HL-60 (cell line): ENCODE data around the gene AJUBA.

Experiments used
- DNase-seq, 2 experiments: peaks; one replicate each; pipeline ENCODE4 v3.0.0-alpha.2; 2010 to 2020; ENCODE audit warnings: low read depth in 1 of 2, low spot score in 1 of 2
- H3K27ac ChIP-seq: fragments of 250-450 bp; sonication (Bioruptor Pico); replicated peaks from 2 replicates; pipeline ENCODE4 v1.5.1; 2020; ENCODE audit warnings: mild to moderate bottlenecking, moderate library complexity
- H3K27me3 ChIP-seq: fragments of 250-450 bp; sonication (Bioruptor Pico); 2 replicates; pipeline ENCODE4 v1.5.1; 2021; ENCODE audit warnings: mild to moderate bottlenecking, moderate library complexity; ENCODE audit not compliant: insufficient read depth, poor library complexity, severe bottlenecking
- H3K4me3 ChIP-seq: replicated peaks from 2 replicates; pipeline ENCODE4 v1.5.1; 2011; ENCODE audit warnings: mild to moderate bottlenecking, control low read depth, low read length; ENCODE audit not compliant: insufficient read depth
- POLR2AphosphoS5 ChIP-seq: IDR thresholded peaks from 2 replicates; pipeline ENCODE4 v1.6.1; 2012; ENCODE audit warnings: low read depth
- SPI1 ChIP-seq: IDR thresholded peaks from 2 replicates; pipeline ENCODE4 v1.6.1; 2012; ENCODE audit warnings: low read depth, mild to moderate bottlenecking, borderline replicate concordance
- TF ChIP-seq, protein P1 (sequence below): IDR thresholded peaks from one replicate; pipeline ENCODE4 v1.5.1; 2011; ENCODE audit warnings: low read length, control low read depth, inconsistent platforms; ENCODE audit not compliant: insufficient read depth
- TF ChIP-seq, protein P2 (sequence below): IDR thresholded peaks from 2 replicates; pipeline ENCODE4 v1.6.1; 2012; ENCODE audit warnings: low read depth; ENCODE audit not compliant: insufficient replicate concordance

Gene AJUBA

DNA sequence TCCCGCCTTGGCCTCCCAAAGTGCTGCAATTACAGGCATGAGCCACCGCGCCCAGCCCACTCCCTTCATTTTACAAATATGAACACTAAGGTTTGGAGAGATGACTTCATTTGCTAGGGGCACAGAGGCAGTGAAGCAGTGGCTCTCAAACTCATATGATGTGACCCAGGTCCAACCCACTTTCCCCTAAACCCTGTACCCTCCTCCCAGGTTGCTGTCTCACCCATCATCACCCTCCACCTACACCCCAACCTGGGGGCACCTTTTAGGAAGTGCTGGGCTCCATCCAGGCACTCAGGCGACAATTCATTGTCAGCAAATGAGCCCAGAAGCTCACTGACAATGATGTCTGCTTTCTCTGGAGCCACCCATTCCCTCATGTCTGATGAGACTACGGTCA lies 58.6 kb downstream of the AJUBA start:
- DNase-seq, result no peak
- H3K27ac ChIP-seq, result no peak overlapping the region
- no peak overlapping the region for H3K4me3 ChIP-seq
- H3K27me3 ChIP-seq, result no peaks in the 10 kb centered on the region
- TF ChIP-seq, protein P1, sequence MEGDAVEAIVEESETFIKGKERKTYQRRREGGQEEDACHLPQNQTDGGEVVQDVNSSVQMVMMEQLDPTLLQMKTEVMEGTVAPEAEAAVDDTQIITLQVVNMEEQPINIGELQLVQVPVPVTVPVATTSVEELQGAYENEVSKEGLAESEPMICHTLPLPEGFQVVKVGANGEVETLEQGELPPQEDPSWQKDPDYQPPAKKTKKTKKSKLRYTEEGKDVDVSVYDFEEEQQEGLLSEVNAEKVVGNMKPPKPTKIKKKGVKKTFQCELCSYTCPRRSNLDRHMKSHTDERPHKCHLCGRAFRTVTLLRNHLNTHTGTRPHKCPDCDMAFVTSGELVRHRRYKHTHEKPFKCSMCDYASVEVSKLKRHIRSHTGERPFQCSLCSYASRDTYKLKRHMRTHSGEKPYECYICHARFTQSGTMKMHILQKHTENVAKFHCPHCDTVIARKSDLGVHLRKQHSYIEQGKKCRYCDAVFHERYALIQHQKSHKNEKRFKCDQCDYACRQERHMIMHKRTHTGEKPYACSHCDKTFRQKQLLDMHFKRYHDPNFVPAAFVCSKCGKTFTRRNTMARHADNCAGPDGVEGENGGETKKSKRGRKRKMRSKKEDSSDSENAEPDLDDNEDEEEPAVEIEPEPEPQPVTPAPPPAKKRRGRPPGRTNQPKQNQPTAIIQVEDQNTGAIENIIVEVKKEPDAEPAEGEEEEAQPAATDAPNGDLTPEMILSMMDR, result no peak

DNA sequence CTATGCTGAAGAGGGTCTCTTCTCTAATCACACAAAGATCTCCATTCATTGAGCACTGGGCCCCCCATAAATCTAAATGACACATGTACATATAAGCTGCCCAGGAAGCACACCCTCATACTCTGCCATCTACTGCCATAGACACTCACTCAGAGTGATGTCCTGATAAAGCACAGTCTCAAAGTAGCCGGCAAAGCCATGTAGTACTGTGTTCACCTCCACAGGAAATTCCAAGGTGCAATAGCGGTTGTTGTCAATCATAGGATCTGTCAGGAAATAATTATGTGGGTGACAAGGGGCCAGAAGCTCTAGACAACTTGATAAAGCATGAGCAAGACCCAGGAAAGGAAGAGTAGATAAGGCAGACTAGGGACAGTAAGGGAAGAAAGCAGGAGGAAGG lies 60.1 kb downstream of the AJUBA start:
- DNase-seq, result no peak
- Histone ChIP-seq H3K27me3 (no peaks in the 10 kb centered on the region), H3K4me3 (no peak overlapping the region), H3K27ac (no peak overlapping the region)
- TF ChIP-seq, protein P2, sequence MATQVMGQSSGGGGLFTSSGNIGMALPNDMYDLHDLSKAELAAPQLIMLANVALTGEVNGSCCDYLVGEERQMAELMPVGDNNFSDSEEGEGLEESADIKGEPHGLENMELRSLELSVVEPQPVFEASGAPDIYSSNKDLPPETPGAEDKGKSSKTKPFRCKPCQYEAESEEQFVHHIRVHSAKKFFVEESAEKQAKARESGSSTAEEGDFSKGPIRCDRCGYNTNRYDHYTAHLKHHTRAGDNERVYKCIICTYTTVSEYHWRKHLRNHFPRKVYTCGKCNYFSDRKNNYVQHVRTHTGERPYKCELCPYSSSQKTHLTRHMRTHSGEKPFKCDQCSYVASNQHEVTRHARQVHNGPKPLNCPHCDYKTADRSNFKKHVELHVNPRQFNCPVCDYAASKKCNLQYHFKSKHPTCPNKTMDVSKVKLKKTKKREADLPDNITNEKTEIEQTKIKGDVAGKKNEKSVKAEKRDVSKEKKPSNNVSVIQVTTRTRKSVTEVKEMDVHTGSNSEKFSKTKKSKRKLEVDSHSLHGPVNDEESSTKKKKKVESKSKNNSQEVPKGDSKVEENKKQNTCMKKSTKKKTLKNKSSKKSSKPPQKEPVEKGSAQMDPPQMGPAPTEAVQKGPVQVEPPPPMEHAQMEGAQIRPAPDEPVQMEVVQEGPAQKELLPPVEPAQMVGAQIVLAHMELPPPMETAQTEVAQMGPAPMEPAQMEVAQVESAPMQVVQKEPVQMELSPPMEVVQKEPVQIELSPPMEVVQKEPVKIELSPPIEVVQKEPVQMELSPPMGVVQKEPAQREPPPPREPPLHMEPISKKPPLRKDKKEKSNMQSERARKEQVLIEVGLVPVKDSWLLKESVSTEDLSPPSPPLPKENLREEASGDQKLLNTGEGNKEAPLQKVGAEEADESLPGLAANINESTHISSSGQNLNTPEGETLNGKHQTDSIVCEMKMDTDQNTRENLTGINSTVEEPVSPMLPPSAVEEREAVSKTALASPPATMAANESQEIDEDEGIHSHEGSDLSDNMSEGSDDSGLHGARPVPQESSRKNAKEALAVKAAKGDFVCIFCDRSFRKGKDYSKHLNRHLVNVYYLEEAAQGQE, result no peak
- no peak for TF ChIP-seq SPI1
- no peak for TF ChIP-seq POLR2AphosphoS5
- TF ChIP-seq, protein P1, result no peak
